Prostate gland (tissue), 2 donors: Measurements from ENCODE around the gene TSC22D4. TPM values are rescaled to one million over a fixed set of nuclear protein-coding genes. Genes with fewer than 3 reads are reported as not detected.

Experiments
- DNase-seq: peaks from one replicate; pipeline ENCODE4 v3.0.0-alpha.2; 2019; ENCODE audit warnings: low spot score
- H3K27ac ChIP-seq, 2 donors: fragments of 200-600 bp; sonication (generic); 2 replicates each; pipeline ENCODE4 v1.5.1; 2017 to 2019
- H3K27me3 ChIP-seq: fragments of 200-600 bp; sonication (generic); replicated peaks from 2 replicates; pipeline ENCODE4 v1.5.1; 2019; ENCODE audit not compliant: insufficient read depth
- H3K36me3 ChIP-seq, 2 donors: fragments of 200-600 bp; sonication (generic); 1 replicate in 1 of 2; 2 replicates in 1 of 2; pipeline versions ENCODE4 v1.5.1 to v1.8.1; 2017 to 2019
- H3K4me1 ChIP-seq: fragments of 200-600 bp; sonication (generic); replicated peaks from 2 replicates; pipeline ENCODE4 v1.5.1; 2019
- H3K4me3 ChIP-seq, 2 donors: fragments of 200-600 bp; sonication (generic); 2 replicates each; pipeline ENCODE4 v1.5.1; 2017 to 2019
- H3K9me3 ChIP-seq: fragments of 200-600 bp; sonication (generic); 2 replicates; pipeline ENCODE4 v1.5.1; 2017
- CTCF ChIP-seq, 4 experiments: fragments of 200-600 bp in 2 of 4; fragments of 450-650 bp in 2 of 4; sonication (generic) in 2 of 4; IDR thresholded peaks; 1 replicate in 3 of 4; 2 replicates in 1 of 4; pipeline ENCODE4 v1.5.1; 2016 to 2019; ENCODE audit warnings: antibody characterized with exemption in 4 of 4, mild to moderate bottlenecking in 2 of 4, moderate library complexity in 2 of 4
- POLR2A ChIP-seq: fragments of 450-650 bp; IDR thresholded peaks from one replicate; pipeline ENCODE4 v1.6.1; 2016; ENCODE audit warnings: antibody characterized with exemption, mild to moderate bottlenecking
- POLR2AphosphoS5 ChIP-seq: sonication (generic); formaldehyde crosslinking; IDR thresholded peaks from one replicate; pipeline ENCODE4 v1.6.1; 2017; ENCODE audit warnings: antibody characterized with exemption
- WGBS: methylation state at CpG from one replicate; pipeline ENCODE4 v1.1.5; 2018; 5-methylcytosine and 5-hydroxymethylcytosine counted together
- intact Hi-C: fragments of 100-400 bp; cut with DNase I; formaldehyde crosslinking; loops from one replicate; pipeline ENCODE4 v1.14.2; 2022
- total RNA-seq, 2 donors: library from RNA; depleted of rRNA; stranded (reverse); fragments of >200 nt; gene quantifications; one replicate each; pipeline ENCODE4 v1.1.0, GENCODE V29; 2016

TSC22D4 gene
- total RNA-seq, 2 donors from 2014 or later: 77.6 to 152 TPM

GRCh38 chr7:100430493-100431285, 48.3 kb downstream of the TSC22D4 start:
- Histone ChIP-seq H3K4me3 (peak overlapping the region; percentile 73 to 94), H3K9me3 (no peaks in the 10 kb centered on the region), H3K27ac (peak overlapping the region; percentile 100), H3K27me3 (no peaks in the 10 kb centered on the region), H3K4me1 (peaks cover 29% of the 10 kb centered on the region), H3K36me3 (peaks cover 5 to 7% of the 10 kb centered on the region in 2 donors)
- no peak for DNase-seq
- intact Hi-C loops: no loop called here
- 16% methylated on average over 31 of the region's 31 CpGs for WGBS
- TF ChIP-seq POLR2AphosphoS5: no peak
- no peak for TF ChIP-seq POLR2A
- no peak for TF ChIP-seq CTCF (IDR thresholded peaks at IDR 0.05)

- peak within 1 kb of the TSS; percentile 73 to 94 for H3K4me3 ChIP-seq
- H3K36me3 ChIP-seq: peaks cover 5 to 7% of the 10 kb centered on the region in 2 donors
- under 1% methylated on average over 74 of the region's 95 CpGs for WGBS
- peaks cover 25% of the 10 kb centered on the region for H3K4me1 ChIP-seq
- DNase-seq: peak; percentile 94
- TF ChIP-seq POLR2A (peak; percentile 89), POLR2AphosphoS5 (peak; percentile 73), CTCF (IDR thresholded peaks at IDR 0.05) (peak in 1 of 4 experiments; percentile 4)
- intact Hi-C loops: no loop called here
- H3K27me3 ChIP-seq: no peaks in the 10 kb centered on the region
- H3K9me3 ChIP-seq: no peaks in the 10 kb centered on the region
- H3K27ac ChIP-seq: peak within 1 kb of the TSS; percentile 100
Measured at GRCh38 chr7:100429637-100430492, 49.1 kb downstream of the TSC22D4 start, which contains the start of gene MEPCE. MEPCE (plus strand) TSS chr7:100429831; CDS start chr7:100430019, 188 bp downstream.

GRCh38 chr7:100428967-100429636, 49.9 kb downstream of the TSC22D4 start:
- Histone ChIP-seq H3K9me3 (no peaks in the 10 kb centered on the region), H3K27ac (peak overlapping the region; percentile 100), H3K4me1 (peaks cover 18% of the 10 kb centered on the region), H3K4me3 (peak overlapping the region; percentile 73 to 94), H3K27me3 (no peaks in the 10 kb centered on the region), H3K36me3 (peaks cover 5 to 7% of the 10 kb centered on the region in 2 donors)
- 0% methylated on average over 40 of the region's 40 CpGs for WGBS
- intact Hi-C loops: no loop called here
- DNase-seq: peak; percentile 100
- no peak for TF ChIP-seq POLR2A
- peak; percentile 95 for TF ChIP-seq POLR2AphosphoS5
- peak in 3 of 4 experiments; percentile 50 to 89 (median 58) for TF ChIP-seq CTCF (IDR thresholded peaks at IDR 0.05)

DNA sequence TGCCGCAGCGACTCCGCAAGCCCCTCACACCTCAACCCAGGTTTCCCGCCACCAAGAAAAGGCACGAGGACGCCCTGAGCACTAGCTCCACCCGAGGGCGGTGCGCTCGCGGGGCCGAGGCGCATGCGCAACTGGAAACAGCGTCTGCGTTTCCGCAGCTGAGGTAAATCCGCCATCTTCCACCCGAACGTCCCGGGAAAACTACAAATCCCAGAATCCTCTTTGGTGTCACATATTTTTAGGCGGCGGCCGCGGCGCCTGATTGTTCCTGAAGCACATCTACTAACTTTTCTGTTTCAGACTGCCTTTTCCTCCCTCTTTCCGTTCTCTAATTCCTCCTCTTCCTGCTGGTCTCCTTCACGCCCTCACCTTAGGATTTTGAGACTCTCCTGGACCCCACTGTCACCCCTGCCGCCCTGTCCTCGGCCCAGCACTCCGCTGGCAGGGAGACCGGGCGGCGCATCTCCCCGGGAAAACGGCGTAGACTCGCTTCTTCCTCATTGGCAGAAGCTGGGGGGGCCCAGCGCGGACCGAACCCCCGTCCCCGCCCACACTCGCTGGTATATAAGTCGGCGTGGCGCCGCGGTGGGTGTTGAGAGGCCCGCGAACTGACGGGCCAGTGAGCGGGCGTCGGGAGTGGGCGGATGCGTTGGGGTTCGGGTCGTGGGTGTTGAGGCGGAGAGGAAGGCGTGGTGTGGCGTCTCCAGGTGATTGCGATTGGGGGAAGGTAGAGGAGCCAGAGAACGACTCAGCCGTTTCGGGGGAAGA, 50.6 kb downstream of the TSC22D4 start, which contains the start of gene ZCWPW1:
ZCWPW1 (minus strand) TSS at position 505 of the 768 bp plus-strand sequence. CDS start 8,054 bp downstream, outside the sequence.
- H3K9me3 ChIP-seq: no peaks in the 10 kb centered on the region
- peak; percentile 92 for DNase-seq
- peaks cover 18% of the 10 kb centered on the region for H3K4me1 ChIP-seq
- peak within 1 kb of the TSS; percentile 73 to 94 for H3K4me3 ChIP-seq
- peak within 1 kb of the TSS; percentile 100 for H3K27ac ChIP-seq
- H3K27me3 ChIP-seq: no peaks in the 10 kb centered on the region
- peaks cover 0 to 3% of the 10 kb centered on the region in 2 donors for H3K36me3 ChIP-seq
- intact Hi-C loops: no loop called here
- 1% methylated on average over 62 of the region's 66 CpGs for WGBS
- peak; percentile 90 for TF ChIP-seq POLR2AphosphoS5
- TF ChIP-seq CTCF (IDR thresholded peaks at IDR 0.05): peak in 1 of 4 experiments; percentile 10
- TF ChIP-seq POLR2A: peak; percentile 100
